ENCODE data around the gene ZRSR2.
"Not testable (repeated sequence)": the region's sequence is repeated elsewhere in the genome, so short reads cannot be mapped to it uniquely, and the experiment has no call there.

Gene ZRSR2

GRCh38 chrX:15797707-15798106 is 7.4 kb downstream of the ZRSR2 start:
- no peak for DNase-seq (ENCODE audit: extremely low read depth in 1 of 2, low read depth in 1 of 2)

GRCh38 chrX:15804563-15804962 is 14.3 kb downstream of the ZRSR2 start:
- no peak for DNase-seq (ENCODE audit: extremely low read depth in 1 of 2, low read depth in 1 of 2)

- no peak for DNase-seq (ENCODE audit: extremely low read depth in 1 of 2, low read depth in 1 of 2)
Observed at GRCh38 chrX:15808254-15808653, 18.0 kb downstream of the ZRSR2 start.

GRCh38 chrX:15812192-15812938 is 22.1 kb downstream of the ZRSR2 start:
- DNase-seq (ENCODE audit: extremely low read depth in 1 of 2, low read depth in 1 of 2) = no peak

DNA sequence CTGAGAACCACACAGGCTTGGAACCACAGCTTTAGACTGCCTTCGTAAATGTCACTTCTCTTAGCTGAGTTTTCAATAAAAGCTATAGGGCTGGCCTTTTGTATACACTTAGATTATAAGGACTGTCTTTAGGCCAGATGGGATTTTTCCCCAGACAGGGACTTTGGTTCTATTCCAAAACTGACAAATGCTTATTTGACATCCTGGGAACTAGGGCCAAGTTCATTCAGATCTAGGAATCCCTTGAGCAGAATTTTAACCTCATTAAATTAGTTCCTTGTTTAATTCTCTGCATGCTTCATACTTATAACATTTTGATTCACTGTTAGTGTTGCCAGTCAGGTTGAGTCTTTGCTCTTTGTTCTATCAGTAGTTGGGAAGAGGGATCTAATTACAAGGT is 23.1 kb downstream of the ZRSR2 start:
- DNase-seq (ENCODE audit: extremely low read depth in 1 of 2, low read depth in 1 of 2) = no peak

DNA sequence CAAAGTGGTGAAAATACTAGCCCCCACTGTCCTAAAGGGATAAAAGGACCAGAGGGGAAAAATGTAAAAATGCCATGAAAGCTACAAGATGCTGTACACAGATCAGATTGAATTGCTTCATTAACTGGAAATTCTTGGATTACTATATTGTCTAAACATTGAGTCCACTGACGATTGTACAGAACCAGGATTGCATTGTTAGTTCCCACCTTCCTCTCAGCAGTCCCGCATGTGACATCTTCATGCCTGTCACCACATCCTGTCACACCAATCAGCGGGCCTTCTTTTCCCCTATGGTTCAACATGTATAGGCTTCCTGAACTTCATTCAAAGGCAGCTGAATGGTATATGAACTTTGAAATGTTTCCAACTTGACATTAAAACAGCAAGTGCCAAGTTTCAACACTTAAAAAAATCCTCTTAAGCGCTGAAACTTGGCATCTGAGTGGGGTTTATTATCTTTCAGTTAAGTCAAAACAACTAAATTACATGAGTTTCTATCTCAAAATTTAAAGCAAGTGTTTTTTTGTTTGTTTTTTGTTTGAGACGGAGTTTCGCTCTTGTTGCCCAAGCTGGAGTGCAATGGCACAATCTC is 24.6 kb downstream of the ZRSR2 start:
- no peak for DNase-seq (ENCODE audit: extremely low read depth in 1 of 2, low read depth in 1 of 2)

GRCh38 chrX:15815779-15816437 is 25.6 kb downstream of the ZRSR2 start:
- DNase-seq (ENCODE audit: extremely low read depth in 1 of 2, low read depth in 1 of 2) = no peak

GRCh38 chrX:15816438-15816809 is 26.1 kb downstream of the ZRSR2 start:
- no peak for DNase-seq (ENCODE audit: extremely low read depth in 1 of 2, low read depth in 1 of 2)

GRCh38 chrX:15816886-15817285 is 26.6 kb downstream of the ZRSR2 start:
- DNase-seq (ENCODE audit: extremely low read depth in 1 of 2, low read depth in 1 of 2) = peak; percentile 19 to 25

- no peak for DNase-seq (ENCODE audit: extremely low read depth in 1 of 2, low read depth in 1 of 2)
Observed at GRCh38 chrX:15820106-15821073, 30.1 kb downstream of the ZRSR2 start.

GRCh38 chrX:15822922-15823321 is 32.6 kb downstream of the ZRSR2 start:
- DNase-seq (ENCODE audit: extremely low read depth in 1 of 2, low read depth in 1 of 2) = no peak

DNA sequence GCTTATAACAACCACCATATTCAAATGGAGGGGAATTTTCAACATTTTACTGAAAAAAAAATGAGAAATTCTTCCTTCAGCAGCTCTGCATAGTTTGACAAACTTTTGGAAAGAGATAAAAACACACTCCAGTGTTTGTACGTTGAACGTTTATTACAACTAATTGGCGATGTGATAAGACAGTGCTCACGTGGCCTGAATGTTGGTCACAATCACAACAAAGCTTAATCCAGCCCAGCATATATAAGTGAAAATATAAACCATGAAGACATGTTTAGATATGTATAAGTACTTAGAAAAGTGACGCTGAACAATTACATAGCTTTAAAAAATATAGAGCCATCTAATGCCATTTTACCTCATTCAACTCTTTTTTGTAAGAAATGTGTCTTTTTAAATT is 35.7 kb downstream of the ZRSR2 start:
- DNase-seq (ENCODE audit: extremely low read depth in 1 of 2, low read depth in 1 of 2) = no peak

DNA sequence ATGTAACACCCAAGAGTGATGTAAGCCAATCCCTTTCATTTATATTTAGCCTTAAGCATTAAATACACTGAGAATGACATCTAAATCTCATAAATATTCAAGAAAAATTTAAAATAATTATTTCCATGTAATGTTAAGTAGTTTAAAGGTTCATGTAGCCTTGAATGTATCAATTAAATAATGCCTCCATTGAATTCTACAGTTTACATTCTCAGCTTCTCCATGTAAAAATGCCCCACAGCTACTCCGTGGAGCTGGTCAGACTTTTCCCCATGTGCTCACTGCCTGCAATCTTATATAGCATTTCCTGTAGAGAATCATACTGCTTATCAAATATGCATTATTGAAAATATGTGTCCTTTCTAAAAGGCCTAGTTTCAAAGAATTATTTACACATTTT is 38.9 kb downstream of the ZRSR2 start:
- DNase-seq (ENCODE audit: extremely low read depth in 1 of 2, low read depth in 1 of 2) = no peak

- DNase-seq (ENCODE audit: extremely low read depth in 1 of 2, low read depth in 1 of 2) = not testable (repeated sequence)
Observed at GRCh38 chrX:15831347-15831746, 41.1 kb downstream of the ZRSR2 start.

DNA sequence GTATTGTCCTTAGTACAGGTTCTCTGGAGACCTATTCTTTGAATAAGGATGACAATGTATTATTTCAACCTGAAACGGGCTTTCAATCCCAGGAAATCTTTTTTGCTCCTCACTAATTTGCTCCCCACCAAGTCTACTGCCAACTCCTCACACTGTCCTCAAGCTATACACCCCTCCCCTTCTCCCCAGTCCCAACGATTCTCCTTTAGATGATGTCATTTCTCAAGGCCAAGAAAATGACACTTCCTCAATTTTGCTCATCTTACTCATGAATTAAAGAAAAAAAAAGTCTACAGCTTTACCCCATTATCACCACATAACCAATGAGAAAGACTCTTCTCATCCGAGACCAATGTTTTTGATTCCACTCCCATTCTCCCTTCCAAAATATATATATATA is 43.8 kb downstream of the ZRSR2 start:
- DNase-seq (ENCODE audit: extremely low read depth in 1 of 2, low read depth in 1 of 2) = no peak

DNA sequence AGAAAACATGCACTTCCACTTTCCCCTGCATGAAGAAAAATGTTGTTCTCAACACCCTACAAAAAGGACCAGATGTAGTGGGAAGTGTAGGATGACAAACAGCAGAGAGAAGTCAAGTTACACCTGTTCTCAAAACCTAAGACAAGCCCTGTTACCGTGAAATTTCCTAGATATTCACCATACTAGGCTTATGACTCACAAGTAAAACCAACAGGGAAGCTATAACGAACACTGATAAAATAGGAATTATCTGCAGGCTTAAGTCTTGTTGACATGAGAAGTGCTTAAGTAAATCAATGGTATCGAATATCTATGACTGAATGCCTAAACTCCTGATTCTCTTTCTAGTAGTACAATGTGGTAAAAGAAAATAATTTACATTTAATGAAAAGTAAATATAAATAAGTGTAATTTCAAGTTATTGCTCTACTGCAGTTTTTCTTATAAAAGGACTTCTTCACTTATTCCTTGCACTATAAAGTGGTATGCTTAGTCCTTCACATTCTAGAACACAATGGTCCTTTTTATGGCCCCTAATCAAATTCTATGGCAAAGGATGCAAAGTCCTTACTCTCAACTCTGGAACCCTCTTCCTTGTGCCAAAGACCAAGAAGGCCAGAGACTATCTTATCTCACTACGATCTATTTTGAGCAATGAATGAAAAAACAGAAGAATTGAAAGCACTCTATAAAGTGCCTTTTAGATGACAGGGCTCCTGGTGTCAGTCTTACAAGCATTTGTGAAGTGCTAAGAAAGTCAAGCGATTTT is 44.7 kb downstream of the ZRSR2 start:
- no peak for DNase-seq (ENCODE audit: extremely low read depth in 1 of 2, low read depth in 1 of 2)

GRCh38 chrX:15838017-15838416 is 47.7 kb downstream of the ZRSR2 start:
- no peak for DNase-seq (ENCODE audit: extremely low read depth in 1 of 2, low read depth in 1 of 2)

- no peak for DNase-seq (ENCODE audit: extremely low read depth in 1 of 2, low read depth in 1 of 2)
Observed at GRCh38 chrX:15841853-15842516, 51.7 kb downstream of the ZRSR2 start.

DNA sequence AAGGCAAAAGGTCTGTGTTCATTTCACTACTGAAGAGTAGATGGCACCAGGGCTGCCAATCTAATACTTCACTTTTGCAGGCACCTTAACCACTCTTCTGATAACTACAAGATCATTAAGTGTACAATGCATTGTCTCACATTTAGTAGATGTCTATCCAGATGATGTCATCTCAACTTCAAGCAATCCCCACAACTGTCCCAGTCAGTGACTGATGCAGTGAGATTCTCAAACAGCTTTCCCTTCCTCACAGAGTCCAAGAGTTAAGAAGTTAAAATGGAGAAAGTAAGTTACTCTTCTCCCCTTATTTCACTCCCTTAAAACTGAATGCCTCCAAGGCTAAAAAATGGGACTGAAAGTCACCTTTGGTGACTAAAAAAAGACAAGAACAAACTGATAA is 53.7 kb downstream of the ZRSR2 start:
- DNase-seq (ENCODE audit: extremely low read depth in 1 of 2, low read depth in 1 of 2) = no peak

DNA sequence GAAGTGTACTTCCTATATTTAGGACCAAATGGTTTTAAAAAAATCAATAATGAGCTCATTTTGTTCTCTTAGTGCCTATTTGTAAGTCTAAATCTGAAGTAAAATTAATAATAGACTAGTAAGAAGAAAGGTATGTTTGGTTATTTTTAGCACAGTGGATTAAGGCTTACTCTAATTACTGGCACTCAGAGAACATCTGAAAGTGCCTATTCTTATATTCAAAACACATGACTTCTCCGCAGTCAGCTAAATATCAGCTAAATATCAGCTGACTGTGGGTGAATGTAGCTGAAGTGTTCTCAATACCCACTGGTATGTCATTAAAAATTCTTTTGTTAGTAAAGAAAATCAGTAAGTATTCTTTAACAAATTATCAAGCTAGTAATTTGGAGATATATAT is 58.3 kb downstream of the ZRSR2 start:
- no peak for DNase-seq (ENCODE audit: extremely low read depth in 1 of 2, low read depth in 1 of 2)

Data from stimulated activated CD8-positive, alpha-beta memory T cell treated with anti-CD3 and anti-CD28 coated beads, Interleukin-7, amount 100 ng/mL, for 48 hours (primary cell).